RWPE2 (cell line): ENCODE results near the gene SPATA13.
"Not testable (repeated sequence)": the region's sequence is repeated elsewhere in the genome, so short reads cannot be mapped to it uniquely, and the experiment has no call there.

Experiments used
- ATAC-seq: fragments of 200-7000 bp; cut with Tn5 transposase; 3 replicates; pipeline ENCODE4 v1.9.1; 2021; ENCODE audit warnings: low read depth
- DNase-seq: peaks from one replicate; pipeline ENCODE4 v3.0.0-alpha.2; 2020; ENCODE audit warnings: low spot score
- H3K27ac ChIP-seq: fragments of 450-650 bp; 2 replicates; pipeline ENCODE4 v1.5.1; 2017; ENCODE audit warnings: mild to moderate bottlenecking; ENCODE audit not compliant: poor library complexity, severe bottlenecking
- H3K27me3 ChIP-seq: fragments of 250-450 bp; sonication (Bioruptor Pico); 2 replicates; pipeline ENCODE4 v1.5.1; 2021; ENCODE audit warnings: mild to moderate bottlenecking, moderate library complexity; ENCODE audit not compliant: insufficient read depth, poor library complexity, severe bottlenecking
- H3K36me3 ChIP-seq: fragments of 250-450 bp; sonication (Bioruptor Pico); 2 replicates; pipeline ENCODE4 v1.5.1; 2020; ENCODE audit warnings: low read depth, mild to moderate bottlenecking, moderate library complexity
- H3K4me1 ChIP-seq: fragments of 250-450 bp; sonication (Bioruptor Pico); 2 replicates; pipeline ENCODE4 v1.5.1; 2021; ENCODE audit warnings: mild to moderate bottlenecking, moderate library complexity; ENCODE audit not compliant: insufficient read depth, poor library complexity, severe bottlenecking
- H3K4me3 ChIP-seq: fragments of 250-450 bp; sonication (Bioruptor Pico); 2 replicates; pipeline ENCODE4 v1.5.1; 2021; ENCODE audit warnings: mild to moderate bottlenecking, moderate library complexity; ENCODE audit not compliant: severe bottlenecking
- H3K9me3 ChIP-seq: fragments of 250-450 bp; sonication (Bioruptor Pico); 2 replicates; pipeline ENCODE4 v1.5.1; 2021; ENCODE audit warnings: mild to moderate bottlenecking, moderate library complexity; ENCODE audit not compliant: severe bottlenecking
- CTCF ChIP-seq: fragments of 450-650 bp; IDR thresholded peaks from one replicate; pipeline ENCODE4 v1.5.1; 2017; ENCODE audit warnings: mild to moderate bottlenecking, moderate library complexity; ENCODE audit not compliant: poor library complexity, severe bottlenecking

The SPATA13 gene

GRCh38 chr13:24339937-24340607 lies 179.6 kb downstream of the SPATA13 start:
- DNase-seq: no peak
- TF ChIP-seq CTCF: no peak
- Histone ChIP-seq H3K27ac (no peak overlapping the region), H3K36me3 (no peaks in the 10 kb centered on the region), H3K4me3 (no peak overlapping the region), H3K27me3 (no peaks in the 10 kb centered on the region), H3K4me1 (no peaks in the 10 kb centered on the region), H3K9me3 (no peaks in the 10 kb centered on the region)
- ATAC-seq: no peak

- no peaks in the 10 kb centered on the region for H3K4me1 ChIP-seq
- H3K27me3 ChIP-seq: no peaks in the 10 kb centered on the region
- H3K36me3 ChIP-seq: no peaks in the 10 kb centered on the region
- H3K27ac ChIP-seq: no peak overlapping the region
- ATAC-seq (no peak), DNase-seq (no peak)
- TF ChIP-seq CTCF: no peak
- no peak overlapping the region for H3K4me3 ChIP-seq
- no peaks in the 10 kb centered on the region for H3K9me3 ChIP-seq
Observed at GRCh38 chr13:24340608-24340955, 180.1 kb downstream of the SPATA13 start.

- Histone ChIP-seq H3K36me3 (no peaks in the 10 kb centered on the region), H3K4me1 (no peaks in the 10 kb centered on the region), H3K27ac (no peak overlapping the region), H3K27me3 (no peaks in the 10 kb centered on the region), H3K4me3 (no peak overlapping the region), H3K9me3 (no peaks in the 10 kb centered on the region)
- TF ChIP-seq CTCF: no peak
- no peak for ATAC-seq
- no peak for DNase-seq
Observed at GRCh38 chr13:24341439-24341838, 180.9 kb downstream of the SPATA13 start.

- ATAC-seq (no peak), DNase-seq (no peak)
- TF ChIP-seq CTCF: no peak
- no peaks in the 10 kb centered on the region for H3K27me3 ChIP-seq
- H3K27ac ChIP-seq: no peak overlapping the region
- H3K4me3 ChIP-seq: no peak overlapping the region
- no peaks in the 10 kb centered on the region for H3K9me3 ChIP-seq
- no peaks in the 10 kb centered on the region for H3K36me3 ChIP-seq
- peaks cover 6% of the 10 kb centered on the region for H3K4me1 ChIP-seq
Observed at GRCh38 chr13:24348385-24348784, 187.9 kb downstream of the SPATA13 start.

GRCh38 chr13:24348797-24349515 lies 188.4 kb downstream of the SPATA13 start:
- no peaks in the 10 kb centered on the region for H3K9me3 ChIP-seq
- DNase-seq (no peak), ATAC-seq (peak; percentile 45; the same call in 2 of the 3 replicates)
- peaks cover 6% of the 10 kb centered on the region for H3K4me1 ChIP-seq
- TF ChIP-seq CTCF: no peak
- H3K27ac ChIP-seq: no peak overlapping the region
- H3K36me3 ChIP-seq: no peaks in the 10 kb centered on the region
- no peak overlapping the region for H3K4me3 ChIP-seq
- no peaks in the 10 kb centered on the region for H3K27me3 ChIP-seq

- not testable (repeated sequence) for H3K27me3 ChIP-seq, H3K4me1 ChIP-seq, ATAC-seq, H3K36me3 ChIP-seq, H3K9me3 ChIP-seq, DNase-seq, H3K27ac ChIP-seq, H3K4me3 ChIP-seq
Observed at GRCh38 chr13:24349778-24350664, 189.5 kb downstream of the SPATA13 start.
